Activated CD8-positive, alpha-beta memory T cell treated with anti-CD3 and anti-CD28 coated beads for 1 hour (primary cell): ENCODE data around the gene DSTN.

ENCODE experiments used
- DNase-seq, 2 donors: peaks; one replicate each; pipeline ENCODE4 v3.0.0-alpha.2; 2020; ENCODE audit warnings: low read depth in 1 of 2; ENCODE audit errors: extremely low read depth in 1 of 2

Gene DSTN

DNA sequence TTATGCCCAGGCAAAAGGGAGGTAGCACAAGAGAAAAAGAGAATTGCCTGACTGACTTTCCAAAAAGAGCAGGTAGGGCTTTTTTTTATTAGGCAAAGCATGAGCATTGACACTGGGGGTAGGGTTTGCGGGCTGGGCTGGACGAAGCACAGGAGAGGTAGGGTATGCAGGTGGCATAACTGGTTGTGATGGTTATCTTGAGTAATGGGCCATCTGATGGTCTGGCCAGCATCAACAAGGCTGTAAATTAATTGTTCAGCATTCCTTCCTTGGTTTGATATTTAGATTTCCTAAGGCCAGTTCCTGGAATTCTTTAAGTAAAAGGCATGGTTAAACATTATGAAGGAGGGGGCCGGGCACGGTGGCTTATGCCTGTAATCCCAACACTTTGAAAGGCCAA lies 24.7 kb upstream of the DSTN start:
- DNase-seq = no peak

DNA sequence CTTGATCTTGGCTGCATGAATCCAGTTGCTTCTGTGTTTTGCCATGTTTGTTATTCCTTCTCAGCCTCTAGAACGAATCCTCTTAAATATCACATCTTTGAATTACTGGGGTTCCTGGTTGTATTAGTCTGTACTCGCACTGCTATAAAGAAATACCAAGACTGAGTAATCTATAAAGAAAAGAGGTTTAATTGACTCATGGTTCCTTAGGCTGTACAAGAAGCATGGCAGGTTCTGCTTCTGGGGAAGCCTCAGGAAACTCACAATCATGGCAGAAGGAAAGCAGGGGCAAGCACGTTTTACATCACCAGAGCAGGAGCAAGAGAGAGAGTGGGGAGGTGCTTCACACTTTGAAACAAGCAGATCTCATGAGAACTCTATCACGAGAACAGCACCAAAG lies 20.7 kb upstream of the DSTN start:
- no peak for DNase-seq

DNA sequence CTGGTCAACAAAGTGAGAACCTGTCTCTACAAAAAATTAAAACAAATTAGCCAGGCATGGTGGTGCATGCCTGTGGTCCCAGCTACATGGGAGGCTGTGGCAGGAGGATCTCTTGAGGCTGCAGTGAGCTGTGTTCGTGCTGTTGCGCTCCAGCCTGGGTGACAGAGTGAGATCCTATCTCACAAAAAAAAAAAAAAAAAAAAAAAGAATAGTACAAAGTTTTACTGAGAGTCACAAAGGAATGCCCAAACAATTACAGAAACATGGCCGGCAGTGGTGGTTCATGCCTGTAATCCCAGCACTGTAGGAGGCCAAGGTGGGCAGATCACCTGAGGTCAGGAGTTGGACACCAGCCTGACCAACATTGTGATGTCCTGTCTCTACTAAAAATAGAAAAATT lies 14.8 kb upstream of the DSTN start:
- DNase-seq = no peak

DNA sequence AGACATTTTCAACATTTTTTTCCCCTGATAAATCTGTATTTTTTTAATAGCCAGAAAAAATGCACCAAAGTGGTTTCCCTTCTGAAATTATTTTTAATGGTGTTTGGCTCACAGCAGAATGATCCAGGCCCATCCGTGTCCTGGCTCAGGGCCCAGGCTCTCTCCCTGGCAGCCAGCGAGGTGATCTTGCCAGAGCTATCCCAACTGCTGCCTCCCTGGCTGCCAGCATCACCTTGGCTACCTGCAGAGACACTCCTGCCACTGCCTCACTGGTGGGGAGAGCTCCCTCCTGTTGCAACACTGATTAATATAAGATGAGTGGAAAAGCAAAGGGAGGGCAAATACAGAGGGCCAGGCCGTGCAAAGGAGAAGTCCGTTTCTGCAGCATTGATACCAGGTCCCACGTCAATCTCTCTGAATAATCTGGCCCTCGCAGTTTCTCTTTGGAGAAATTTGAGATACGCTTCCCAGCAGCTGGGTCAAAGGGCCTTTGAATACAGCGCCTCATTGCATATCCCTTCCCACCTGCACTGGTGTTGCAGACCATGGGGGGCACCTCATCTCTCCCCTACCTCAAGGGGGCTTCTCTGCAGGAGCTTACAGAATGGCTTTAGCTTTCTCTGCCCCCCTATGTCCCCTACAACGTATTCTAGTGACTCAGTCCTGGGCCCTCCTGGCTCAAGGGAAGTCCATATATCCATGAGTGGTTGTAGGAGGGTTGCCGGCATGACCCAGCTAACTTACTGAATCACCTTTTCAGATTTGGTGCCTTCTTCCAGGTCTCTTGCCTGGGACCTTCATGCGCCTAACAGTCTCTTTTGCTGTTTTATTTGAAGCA lies 12.8 kb upstream of the DSTN start:
- DNase-seq = no peak

DNA sequence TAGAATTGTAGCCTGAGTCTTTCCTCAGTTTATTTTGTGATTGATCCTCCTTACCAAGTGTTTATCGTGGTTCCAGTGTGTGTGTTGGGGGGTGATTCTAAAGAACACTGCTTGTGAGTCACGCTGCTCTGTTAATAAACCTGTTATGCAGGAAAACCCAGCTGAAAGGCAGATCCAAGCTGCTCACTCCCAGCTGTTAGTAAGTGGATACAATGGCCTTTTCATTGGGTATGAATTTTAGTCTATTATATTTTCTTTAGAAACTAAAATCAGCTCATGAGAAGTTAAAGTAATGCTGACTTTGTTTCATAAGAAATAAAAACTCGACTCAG lies 12.2 kb upstream of the DSTN start:
- no peak for DNase-seq

DNA sequence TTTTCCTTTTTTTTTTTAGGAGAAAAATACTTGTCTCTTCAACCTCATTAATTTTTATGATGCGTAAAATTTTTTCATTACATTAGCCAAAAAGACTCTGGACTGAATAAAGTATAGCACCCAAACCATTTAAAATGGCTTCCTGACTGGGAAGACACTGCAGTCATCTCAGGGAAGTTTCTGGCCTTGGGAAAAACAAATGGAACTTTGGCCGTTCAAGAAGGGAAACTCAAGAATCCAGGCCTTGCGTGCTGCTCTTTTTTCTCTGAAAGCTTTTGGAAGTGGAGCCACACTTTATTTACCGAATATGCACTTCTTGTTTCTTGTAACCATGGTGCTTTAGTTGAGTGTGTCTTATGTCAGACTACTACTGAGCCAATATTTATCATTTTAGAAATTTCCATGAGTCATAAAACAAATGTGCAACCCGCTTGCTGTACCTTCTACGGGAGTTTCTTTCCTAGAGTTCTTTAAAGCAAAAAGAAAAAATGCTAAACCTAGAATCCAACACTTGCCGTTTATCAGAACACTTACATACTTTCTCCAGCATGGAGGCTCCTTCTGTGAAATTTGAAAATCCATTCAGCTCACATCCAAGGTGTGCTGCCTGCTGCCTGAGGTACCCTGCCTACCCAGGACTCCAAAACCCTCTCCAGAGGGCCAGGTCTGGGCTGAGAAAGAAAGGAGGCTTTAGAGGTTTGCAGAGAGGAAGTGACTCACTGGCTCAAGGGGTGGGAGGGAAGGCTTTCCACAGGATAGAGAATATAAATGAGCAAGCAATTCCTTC lies 11.5 kb upstream of the DSTN start:
- DNase-seq = no peak

DNA sequence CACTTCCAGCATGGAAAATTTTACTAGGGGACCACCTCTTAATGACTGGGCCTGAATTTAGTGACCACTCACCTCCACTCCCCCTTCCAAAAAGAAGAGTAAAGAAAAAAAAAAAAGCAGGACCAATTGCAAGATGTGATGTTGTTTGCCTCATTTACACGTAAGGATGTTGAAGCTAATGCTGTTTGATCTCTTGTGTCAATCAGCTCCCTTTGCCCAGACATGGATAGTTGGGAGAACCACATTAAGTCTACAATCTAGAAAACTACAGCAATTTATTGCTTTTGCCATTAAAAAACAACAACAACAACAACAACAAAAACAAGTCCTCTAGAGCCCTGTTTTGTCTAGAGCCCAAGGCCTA lies 11.0 kb upstream of the DSTN start:
- no peak for DNase-seq

DNA sequence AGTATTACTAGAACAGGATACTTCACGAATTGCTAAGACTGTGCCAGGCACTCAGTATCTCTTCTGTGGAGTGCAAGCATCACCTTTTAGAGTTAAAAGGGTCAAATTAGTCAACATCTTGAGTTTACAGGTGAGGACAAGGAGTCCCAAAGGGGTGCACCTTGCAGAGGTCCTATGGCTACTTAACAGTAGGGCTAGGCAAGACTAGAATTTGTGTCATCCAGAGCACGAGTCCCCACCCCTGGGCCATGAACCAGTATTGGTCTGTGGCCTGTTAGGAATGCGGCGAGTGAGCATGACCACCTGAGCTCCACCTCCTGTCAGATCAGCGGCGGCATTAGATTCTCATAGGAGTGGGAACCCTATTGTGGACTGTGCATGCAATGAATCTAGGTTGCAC lies 10.5 kb upstream of the DSTN start:
- DNase-seq = no peak

DNA sequence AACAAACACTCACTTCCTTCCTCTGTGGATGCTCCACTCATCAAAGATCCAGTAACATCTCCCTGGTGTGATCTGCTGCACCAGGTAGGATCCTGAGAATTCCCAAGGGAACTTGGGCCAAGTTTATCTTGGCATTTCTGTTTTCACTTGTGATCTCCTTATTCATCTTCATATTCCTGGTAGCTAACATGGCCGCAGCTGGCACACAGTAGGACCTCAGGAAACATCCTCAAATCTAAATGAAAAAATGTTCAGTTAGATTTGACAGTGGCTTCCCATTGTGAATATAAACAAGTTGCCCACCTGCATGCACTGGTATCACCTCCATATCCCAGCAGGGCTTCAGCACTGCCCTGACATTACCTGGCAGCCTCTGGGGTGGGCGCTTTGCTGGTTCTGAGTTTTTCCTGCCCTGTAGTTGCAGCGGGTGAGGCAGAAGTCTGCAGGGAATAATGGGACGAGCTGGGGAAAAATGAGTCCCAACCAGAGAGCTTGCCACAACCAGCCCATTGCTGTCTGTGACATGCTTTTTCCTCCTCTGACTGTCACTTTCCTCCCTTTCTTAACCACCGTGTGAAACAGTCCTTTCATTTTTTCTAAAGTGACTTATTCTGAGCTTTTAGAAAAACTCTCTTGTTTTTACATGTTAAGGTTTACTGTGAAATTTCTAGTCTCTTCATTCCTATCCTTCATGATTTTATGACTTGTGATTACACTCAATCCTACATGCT lies 9.4 kb upstream of the DSTN start:
- DNase-seq = no peak

DNA sequence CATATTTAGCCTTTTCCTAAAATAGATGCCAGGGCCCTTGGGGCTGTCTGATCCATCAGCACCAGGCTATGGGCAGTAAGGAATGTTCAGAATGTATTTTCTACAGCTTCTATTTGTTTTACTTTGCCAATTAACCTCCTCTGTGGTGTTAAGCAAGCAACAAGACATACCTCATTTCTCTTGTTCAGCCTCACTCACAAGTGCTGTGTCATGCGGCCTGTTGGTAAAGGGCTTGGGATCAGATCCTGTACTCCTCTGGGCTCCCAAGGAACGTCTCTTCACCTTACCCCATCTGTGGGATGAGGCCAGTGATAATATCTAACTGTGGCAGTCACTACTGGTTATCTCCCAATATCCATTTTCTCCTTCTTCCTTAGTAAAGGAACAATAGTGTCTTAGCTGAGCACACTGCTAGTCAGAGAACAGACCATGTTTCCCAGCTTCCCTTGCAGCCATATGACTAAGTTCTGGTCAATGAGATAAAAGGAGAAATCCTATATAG lies 7.0 kb upstream of the DSTN start:
- no peak for DNase-seq

DNA sequence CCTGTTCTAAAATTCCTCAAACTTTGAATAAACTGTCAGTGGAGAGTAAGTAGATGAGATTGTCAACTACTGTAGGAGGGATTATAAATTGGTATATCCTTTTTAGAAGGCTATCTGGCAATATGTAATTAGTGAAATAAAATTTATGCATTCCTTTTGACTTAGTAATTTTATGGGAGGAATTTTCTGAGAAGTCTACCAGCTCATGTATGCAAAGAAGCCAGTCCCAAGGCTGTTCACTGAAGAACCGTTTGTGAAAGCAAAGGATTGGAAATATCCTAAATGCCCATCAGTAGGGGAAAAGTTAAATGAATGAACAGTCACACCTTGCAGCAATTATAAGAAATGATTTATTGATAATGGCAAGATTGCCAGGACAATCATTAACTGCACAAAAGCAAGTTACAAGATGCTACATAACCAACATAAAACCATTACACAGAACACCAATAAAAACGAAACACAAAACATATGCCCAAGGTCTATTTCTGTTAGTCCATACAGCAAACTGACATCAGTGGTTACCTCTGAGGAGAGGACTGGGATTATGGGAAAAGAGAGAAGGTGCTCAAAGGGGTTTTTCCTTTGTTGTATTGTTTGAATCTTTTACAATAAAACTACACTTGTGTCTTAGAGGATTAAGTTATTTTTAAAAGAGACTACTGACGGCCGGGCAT lies 4.6 kb upstream of the DSTN start:
- DNase-seq = no peak

DNA sequence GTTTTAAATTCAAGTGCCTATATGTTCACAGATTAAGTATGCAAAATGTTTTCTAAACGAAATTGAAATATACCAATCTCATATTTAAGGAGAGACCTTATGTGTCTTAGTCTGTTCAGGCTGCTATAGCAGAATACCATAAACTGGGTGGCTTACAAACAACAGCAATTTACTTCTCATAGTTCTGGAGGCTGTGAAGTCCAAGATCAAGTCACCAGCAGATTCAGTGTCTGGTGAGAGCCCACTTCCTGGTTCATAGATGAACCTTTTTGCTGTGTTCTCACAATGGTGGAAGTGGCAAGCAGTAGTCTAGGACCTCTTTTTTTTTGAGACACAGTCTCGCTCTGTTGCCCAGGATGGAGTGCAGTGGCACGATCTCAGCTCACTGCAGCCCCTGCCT lies 3.5 kb upstream of the DSTN start:
- no peak for DNase-seq

DNA sequence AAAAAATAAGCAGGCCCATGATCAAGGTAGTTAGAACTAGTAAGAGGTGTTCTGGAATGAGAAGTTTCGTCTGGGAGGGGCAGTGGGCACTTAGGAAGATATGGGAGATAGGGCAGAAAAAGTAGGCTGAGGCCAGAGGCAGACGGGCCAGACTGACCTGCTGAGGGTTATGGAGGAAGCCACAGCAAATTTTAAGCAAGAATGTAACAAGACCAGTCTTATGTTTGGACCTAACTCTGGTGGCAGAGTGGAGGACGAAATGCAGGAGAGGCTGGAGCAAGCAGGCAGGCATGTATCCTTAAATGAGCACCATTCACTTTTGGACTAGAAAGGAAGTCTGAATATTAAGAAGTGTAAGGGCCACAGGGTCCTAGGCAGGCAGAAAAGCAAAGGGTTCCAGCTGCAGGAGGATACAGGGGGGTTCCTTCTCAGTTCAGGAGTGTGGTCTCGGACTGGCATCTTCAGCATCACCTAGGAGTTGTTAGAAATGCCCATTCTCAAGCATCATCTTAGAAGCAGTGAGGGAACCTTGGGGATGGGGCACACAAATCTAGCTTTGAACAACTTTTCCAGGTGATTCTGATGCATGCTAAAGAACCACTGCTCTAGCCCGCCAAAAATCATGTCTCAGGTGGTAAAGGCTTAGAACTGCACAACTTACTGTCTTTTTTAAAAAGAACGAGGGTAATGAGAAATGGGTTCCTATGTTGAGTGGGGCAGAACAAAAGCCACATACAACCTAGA lies 1.7 kb upstream of the DSTN start:
- DNase-seq = no peak

DNA sequence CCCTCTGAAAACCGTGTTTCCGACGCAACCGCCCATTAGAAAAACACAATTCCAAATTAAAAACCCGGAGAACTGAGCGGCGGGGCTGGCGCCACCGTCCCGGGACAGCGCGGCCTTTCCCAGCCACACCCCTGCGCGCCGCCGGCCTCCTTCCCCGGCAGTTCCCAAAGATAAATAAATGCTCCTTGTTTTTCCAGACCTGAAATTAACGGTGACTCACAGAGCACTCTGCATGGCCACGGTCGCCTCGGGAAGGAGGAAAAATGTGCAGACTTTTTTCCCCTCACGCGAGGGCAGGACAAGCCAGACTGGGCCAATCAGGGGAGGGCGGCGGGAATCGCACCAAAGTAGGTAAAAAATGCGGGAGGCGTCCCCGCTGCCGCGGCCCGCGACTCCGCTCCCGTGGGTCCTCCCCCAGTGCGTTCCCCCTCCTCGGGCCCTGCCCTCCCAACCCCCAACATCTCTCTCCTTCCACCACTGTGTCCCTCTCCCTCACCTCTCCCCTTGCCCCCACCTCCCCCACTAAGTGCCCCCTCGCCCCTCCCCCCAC lies 828 bp upstream of the DSTN start:
- DNase-seq = no peak

DNA sequence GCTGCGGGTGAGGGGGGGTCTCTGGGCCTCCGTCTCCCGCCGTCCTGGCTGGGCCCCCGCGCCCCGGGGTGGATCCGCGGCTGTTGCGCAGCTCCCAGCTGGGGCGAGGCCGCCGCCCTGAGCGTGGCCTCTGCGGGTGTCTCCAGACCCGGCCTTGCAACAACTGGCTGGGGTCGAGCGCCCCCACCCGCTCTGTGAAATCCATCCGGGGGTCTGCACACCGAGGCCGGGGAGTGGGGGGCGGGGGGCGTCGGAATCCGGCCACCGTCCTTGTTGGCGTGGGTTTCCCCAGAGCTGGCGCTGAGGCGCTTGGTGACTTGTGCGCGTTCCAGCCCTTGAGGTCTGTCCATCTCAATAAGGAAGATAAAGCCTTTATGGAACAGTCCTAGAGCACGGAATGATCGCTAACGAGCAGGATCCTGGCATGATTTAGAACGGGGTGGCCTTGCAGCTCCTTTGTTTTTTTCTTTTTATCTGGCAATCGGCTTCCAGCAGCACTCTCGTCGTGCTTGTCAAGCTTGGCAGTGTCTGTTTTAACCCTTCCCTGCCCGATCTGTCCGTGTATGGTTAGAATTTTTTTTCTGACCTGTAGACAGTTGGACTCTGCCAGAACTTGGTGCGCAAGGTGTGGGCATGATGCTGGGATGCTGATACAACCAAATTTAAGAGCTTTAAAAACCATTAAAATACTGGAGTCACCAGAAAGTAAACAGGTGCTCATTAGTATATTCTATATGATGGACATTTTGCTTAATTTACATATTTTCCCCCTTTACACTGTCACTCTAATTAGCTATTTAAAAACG lies 675 bp downstream of the DSTN start:
- no peak for DNase-seq

DNA sequence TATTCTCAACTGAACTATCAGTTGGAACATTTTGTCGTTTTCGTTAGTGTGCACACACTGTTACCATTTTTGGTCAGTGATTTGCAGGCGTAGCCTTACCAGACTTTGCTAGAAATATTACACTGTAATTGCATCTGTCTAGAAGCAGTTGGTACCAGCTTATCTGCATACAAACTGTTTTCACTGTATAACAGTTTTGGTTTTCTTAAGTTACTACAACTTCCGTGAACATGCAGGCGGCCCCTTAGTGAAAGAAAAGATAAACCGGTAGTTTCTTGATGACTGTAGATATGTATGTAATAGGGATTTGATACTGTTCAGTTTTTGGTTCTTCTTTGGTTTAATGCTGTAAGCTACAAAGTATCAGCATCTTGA lies 1.3 kb downstream of the DSTN start:
- no peak for DNase-seq

DNA sequence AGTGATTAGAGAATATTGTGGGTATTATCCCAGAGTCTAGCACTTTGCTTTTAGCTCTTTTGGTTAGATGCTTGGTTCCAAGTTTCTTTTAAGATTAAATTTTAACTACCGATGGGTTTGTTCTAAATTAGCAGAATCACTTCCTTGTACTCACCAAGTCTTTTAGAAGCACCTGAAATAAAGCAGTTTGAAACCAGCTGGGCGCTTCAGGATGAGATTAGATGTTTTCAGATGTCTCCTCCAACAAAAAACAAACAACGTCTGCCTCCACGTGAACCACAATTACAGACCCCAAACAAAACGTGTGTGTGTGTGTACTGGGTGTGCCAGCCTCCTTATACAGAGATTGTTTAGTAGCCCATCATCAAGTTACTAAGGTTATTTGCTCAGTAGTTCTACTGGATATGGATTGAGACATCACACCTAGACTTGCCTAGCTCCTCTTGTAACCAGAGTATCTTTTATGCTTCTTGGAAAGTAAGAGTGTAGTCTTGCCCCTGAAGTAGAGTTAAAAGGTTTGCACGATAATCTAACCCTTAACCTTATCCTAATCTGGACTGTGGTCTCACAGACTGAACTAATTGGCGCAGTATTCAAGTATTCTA lies 2.3 kb downstream of the DSTN start:
- no peak for DNase-seq

DNA sequence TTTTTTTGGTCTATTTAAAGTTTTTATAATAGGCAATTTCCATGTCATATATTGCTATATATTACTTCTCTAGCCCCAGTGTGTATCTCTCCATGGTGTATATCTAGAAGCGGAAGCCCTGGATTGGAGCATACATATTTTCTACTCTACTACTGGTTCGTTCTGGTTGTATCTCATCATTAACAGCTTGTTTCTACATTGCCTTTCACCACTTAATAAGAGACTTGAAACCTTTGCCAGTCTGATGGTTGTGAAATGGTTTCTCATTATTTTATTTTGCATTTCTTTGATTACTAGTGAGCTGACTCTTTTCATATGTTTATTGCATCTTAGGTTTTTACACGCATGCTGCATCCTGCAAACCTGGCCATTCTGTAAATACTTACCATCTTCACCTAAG lies 3.6 kb downstream of the DSTN start:
- no peak for DNase-seq

DNA sequence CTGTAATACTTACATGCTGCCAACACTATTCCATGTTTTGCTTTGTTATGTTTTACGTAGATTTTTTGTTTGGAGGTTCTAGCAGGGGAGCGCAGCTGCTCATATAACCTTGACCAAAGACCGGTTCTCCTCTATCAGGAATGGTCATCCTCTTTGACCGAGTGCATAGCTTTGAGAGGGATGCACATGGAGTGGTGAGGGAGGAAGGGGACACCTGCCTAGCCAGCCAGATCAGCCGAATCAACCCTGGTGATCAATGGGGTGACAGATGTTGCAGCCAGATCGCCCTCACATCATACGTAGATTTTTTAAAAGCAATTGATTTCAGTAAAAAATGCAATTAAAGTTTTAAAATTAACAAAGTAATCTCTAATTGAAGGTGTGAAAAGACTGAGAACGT lies 6.3 kb downstream of the DSTN start:
- DNase-seq = no peak
